Right cardiac atrium (tissue), 5 donors: ENCODE measurements around the gene PRDM4. TPM values are rescaled to one million over a fixed set of nuclear protein-coding genes. Genes with fewer than 3 reads are reported as not detected.

Experiments
- ATAC-seq, 2 donors: fragments of 200-7000 bp; cut with Tn5 transposase; one replicate each; pipeline versions ENCODE4 v1.8.0 to v1.9.1; 2020; ENCODE audit warnings: moderate library complexity in 2 of 2, mild to moderate bottlenecking in 1 of 2
- DNase-seq, 3 donors: peaks; one replicate each; pipeline ENCODE4 v3.0.0-alpha.2; 2020
- H3K27ac ChIP-seq: one replicate; pipeline ENCODE4 v1.5.1; 2013; ENCODE audit warnings: mild to moderate bottlenecking, low read length, control low read depth, moderate library complexity
- H3K27me3 ChIP-seq: one replicate; pipeline ENCODE4 v1.6.1; 2013; ENCODE audit not compliant: control insufficient read depth, insufficient read depth
- H3K4me1 ChIP-seq: one replicate; pipeline ENCODE4 v1.6.1; 2013; ENCODE audit warnings: low read length; ENCODE audit not compliant: control insufficient read depth, insufficient read depth
- H3K4me3 ChIP-seq: one replicate; pipeline ENCODE4 v1.5.1; 2013; ENCODE audit warnings: low read length, control low read depth
- H3K9me3 ChIP-seq: one replicate; pipeline ENCODE4 v1.6.1; 2013; ENCODE audit warnings: low read length; ENCODE audit not compliant: control insufficient read depth
- WGBS: extraction: QIAGEN DNeasy Blood & Tissue Kit; methylation state at CpG from one replicate; pipeline ENCODE4 v1.1.7; 2013; 5-methylcytosine and 5-hydroxymethylcytosine counted together
- intact Hi-C, 4 donors: fragments of 100-400 bp; cut with DNase I; formaldehyde crosslinking; loops; one replicate each; pipeline versions ENCODE4 v1.11.0 to v1.14.0; 2022 to 2023
- polyA plus RNA-seq: library from polyadenylated mRNA; stranded (reverse); fragments of 200-250 nt; gene quantifications from one replicate; pipeline ENCODE4 v1.2.3, GENCODE V29; 2013
- total RNA-seq, 4 donors: library from RNA; stranded (reverse); fragmentation: NEBNext Ultra II Directional; extraction: Animal tissue kit (Norgen Biotek cat#: 25700); gene quantifications; one replicate each; pipeline ENCODE4 v1.2.1, GENCODE V29; 2021
- donor health status: healthy with polysubstance abuse.
- donor health status: DM: no; HTN: yes; CAD: no.
- donor health status: DM: no; HTN: no; CAD: no.
- donor health status: DM: no; HTN: yes; CAD: no; lungs with severe emphysema.
- donor health status: DM: yes; HTN: yes; CAD: no.

Gene PRDM4
- total and polyA plus RNA-seq, 5 donors = 6.3 to 14.9 (median 13.8) TPM

DNA sequence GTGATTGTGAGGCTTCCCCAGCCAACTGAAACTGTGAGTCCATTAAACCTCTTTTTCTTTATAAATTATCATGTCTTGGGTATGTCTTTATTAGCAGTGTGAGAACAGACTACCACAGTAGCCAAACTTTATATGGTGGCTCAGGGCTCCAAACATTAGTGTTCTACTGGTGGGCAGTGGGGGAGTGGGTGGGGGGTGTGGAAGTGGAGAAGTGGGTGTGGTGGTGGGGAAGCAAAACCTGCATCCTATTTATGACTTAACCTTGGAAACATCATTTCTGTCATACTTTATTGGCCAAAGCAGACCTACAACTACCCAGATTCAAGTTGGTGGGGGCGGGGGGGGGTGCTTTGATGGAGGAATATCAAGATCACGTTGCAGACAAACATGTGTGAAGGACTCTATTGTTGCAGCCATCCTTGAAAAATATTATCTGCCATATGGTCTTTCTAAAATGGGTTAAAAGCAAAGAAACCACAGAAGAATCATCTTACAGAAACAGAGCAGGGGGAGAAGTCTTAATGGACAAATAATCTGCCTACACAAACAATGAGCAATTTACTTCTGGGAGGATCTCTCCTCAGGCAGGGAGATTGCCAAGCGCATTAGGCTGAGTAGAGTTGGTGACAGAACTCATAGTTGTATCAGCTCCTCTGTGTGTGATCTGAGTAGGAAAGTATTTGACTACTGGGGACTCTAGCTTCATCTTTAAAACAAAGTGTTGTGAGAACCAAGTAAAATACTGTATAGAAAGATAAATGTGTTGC is 76.7 kb downstream of the PRDM4 start:
- H3K4me3 ChIP-seq = no peak overlapping the region
- DNase-seq (no peak), ATAC-seq (no peak)
- no peaks in the 10 kb centered on the region for H3K9me3 ChIP-seq
- WGBS = 56% methylated on average over 3 of the region's 3 CpGs
- no peak overlapping the region for H3K27ac ChIP-seq
- intact Hi-C loops = no loop called here
- H3K4me1 ChIP-seq = no peaks in the 10 kb centered on the region
- no peaks in the 10 kb centered on the region for H3K27me3 ChIP-seq

Other genes starting within 250 kb of the PRDM4 start
- gene PWP1, start 75.3 kb downstream of the PRDM4 start, total RNA-seq = 10 to 100 TPM; 11.4 to 14.7 (median 13.3) TPM
- gene PWP1, start 75.3 kb downstream of the PRDM4 start, polyA plus RNA-seq = 11.9 TPM
- not detected for gene ASCL4, start 13.6 kb upstream of the PRDM4 start, total RNA-seq
- gene ASCL4, start 13.6 kb upstream of the PRDM4 start, polyA plus RNA-seq = 0.02 TPM